Activated naive CD4-positive, alpha-beta T cell treated with Interleukin-2 at 50 U/mL for 16 hours (primary cell): ENCODE measurements around the gene SPACA4.
"Not testable (repeated sequence)": the region's sequence is repeated elsewhere in the genome, so short reads cannot be mapped to it uniquely, and the experiment has no call there.

ENCODE experiments used
- DNase-seq: peaks from one replicate; pipeline ENCODE4 v3.0.0-alpha.2; 2020

The SPACA4 gene, protein sequence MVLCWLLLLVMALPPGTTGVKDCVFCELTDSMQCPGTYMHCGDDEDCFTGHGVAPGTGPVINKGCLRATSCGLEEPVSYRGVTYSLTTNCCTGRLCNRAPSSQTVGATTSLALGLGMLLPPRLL

DNA sequence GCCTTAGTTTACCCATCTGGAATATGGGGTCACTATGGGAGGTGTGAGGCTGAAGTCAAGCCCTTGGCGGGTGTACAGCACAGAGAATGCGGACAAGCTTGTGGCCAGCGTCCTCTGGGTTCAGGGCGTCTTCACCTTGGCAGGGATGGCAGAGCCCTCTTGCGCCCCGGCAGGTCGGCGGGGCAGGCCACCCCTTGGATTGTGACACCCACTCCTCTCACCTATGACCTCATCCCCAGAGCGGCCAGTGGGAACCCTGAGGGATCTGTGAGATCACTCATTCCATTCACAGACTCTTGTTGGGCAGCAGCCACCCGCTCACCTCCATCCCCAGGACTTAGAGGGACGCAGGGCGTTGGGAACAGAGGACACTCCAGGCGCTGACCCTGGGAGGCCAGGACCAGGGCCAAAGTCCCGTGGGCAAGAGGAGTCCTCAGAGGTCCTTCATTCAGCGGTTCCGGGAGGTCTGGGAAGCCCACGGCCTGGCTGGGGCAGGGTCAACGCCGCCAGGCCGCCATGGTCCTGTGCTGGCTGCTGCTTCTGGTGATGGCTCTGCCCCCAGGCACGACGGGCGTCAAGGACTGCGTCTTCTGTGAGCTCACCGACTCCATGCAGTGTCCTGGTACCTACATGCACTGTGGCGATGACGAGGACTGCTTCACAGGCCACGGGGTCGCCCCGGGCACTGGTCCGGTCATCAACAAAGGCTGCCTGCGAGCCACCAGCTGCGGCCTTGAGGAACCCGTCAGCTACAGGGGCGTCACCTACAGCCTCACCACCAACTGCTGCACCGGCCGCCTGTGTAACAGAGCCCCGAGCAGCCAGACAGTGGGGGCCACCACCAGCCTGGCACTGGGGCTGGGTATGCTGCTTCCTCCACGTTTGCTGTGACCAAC, at the start of gene SPACA4:
Gene SPACA4, plus strand, starts transcription at position 280 of the 896 bp plus-strand sequence. Its CDS starts 237 bp downstream, at position 517.
- no peak for DNase-seq

DNA sequence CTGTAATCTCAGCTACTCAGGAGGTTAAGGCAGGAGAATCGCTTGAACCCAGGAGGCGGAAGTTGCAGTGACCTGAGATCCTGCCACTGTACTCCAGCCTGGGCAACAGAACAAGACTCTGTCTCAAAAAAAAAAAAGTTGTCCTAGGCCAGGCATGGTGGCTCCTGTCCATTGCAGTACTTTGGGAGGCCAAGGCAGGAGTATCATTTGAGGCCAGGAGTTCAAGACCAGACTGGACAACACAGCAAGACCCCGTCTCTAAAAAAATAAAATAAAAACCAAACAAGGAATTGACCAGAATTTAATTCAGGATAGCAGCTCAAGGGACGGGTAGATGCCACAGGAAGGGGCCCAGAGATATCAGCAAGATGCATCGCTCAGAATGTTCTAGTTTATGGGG, 49.7 kb upstream of the SPACA4 start:
- no peak for DNase-seq

DNA sequence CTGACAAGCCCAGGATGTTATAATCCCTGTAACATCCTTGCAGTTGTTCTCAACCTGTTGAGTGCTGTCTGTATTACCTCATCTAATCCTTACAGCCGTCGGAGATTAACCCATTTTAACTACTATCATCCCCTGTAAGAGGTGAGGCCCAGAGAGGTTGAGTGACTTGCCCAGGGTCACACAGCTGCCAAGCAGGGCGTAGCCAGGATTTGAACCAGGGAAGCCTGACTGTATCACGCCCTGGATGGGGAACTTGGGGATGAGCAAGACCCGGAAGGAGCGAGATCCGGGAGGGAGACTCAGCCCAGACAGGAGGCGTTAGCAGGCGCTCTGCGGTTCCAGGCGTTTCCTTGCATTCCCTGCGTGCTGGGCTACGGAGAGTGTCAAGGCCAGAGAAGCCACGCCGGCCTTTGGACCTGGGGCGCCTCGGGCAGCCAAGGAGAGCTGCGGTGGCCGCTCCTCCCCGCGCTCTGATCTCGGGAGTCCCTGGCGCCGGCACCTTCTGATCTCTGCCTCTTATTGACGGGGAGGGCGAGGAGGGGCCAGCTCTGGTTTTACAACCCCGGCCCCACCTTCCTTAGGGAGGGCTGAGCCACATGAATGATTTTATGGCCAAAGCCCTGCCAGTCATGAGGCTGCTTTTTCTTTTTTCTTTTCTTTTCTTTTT, 48.4 kb upstream of the SPACA4 start:
- no peak for DNase-seq

DNA sequence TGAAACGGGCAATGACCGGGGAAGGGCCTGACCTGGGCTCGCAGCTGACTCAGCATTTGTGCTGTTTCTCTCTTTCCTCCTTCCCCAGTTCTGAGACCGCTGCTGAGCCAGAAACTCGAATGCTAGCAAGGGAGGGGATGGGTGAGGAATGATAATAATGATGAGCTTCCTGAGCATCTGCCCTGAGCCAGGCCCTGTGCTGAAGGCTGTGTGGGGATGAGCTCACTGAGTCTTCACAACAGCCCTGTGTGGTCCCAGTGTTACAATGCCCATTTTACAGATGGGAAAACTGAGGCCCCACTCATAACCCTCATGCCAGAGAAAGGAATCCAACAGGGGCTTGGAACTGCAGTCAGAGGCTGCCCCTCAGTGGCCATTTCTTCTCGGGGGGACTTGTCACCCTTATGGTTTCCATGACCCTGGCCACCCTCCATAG, 46.4 kb upstream of the SPACA4 start:
- DNase-seq, result no peak

DNA sequence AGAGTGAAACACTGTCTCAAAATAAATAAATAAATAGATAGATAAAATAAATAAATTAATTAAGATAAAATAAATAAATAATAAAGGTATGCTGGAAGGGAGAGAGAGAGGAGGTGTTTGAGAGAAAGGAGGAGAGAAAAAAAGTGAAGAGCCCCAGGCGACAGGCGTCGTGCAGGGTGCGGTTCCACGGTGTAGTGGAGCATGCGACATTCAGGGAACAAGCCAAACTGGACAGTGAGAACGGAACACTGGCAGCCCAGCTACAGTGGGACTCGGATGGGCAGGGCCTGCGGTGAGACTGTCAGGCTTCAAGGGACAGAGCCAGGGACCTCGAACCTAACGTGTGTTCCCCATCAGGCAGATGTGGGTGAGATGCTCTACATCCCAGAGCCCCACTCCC, 45.1 kb upstream of the SPACA4 start:
- DNase-seq, result no peak

DNA sequence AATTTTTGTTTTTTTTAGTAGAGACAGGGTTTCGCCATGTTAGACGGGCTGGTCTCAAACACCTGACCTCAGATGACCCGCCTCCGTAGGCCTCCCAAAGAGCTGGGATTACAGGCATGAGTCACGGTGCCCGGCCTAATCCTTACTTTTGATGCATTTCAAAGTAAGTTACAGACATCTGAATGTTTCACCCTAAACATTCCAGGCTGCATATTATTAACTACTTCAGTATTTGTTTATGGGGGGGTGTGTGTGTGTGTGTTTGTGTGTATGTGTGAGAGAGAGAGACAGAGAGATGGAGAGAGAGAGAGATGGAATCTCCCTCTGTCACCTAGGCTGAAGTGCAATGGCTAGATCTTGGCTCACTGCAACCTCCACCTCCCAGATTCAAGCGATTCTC, 41.5 kb upstream of the SPACA4 start:
- DNase-seq, result no peak

DNA sequence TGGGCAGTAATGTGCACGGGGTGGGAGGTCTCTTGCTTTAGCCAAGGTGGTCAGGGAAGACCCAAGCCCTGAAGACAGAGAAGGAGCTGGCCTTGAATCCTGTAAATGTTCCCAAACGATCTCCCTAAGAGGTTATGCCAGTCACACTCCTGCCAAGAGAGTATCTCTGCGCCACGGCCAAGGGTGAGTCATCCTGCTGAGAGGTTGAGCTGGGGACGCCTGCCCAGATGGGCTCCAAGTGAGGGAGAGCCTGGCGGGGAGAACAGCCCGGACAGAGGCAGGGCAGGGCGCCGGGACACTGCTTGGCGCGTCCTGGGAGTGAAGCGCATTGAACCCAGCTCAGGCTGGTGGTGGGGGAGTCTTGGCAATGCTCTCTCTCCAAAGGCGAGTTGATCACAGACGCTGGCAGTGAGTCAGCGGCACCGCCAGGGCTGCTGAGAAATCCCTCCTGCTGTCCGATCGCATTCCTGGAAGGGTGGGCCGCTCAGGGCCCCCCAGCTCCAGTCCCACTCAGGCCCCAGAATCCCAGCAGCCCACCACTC, 38.1 kb upstream of the SPACA4 start:
- no peak for DNase-seq

DNA sequence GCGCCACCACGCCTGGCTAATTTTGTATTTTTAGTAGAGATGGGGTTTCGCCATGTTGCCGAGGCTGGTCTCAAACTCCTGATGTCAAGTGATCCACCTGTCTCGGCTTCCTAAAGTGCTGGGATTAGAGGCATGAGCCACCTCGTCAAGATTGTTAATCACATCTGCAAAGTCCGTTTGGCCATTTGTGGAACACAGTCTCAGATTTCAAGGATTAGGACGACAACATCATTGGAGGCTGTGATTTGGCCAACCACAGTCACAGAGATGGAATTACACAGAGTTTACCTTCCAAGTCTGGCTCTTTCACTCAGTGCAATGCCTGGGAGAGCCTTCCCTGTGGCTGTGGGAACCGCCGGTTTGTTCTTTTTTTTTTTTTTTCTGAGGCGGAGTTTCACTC, 36.7 kb upstream of the SPACA4 start:
- DNase-seq, result no peak

DNA sequence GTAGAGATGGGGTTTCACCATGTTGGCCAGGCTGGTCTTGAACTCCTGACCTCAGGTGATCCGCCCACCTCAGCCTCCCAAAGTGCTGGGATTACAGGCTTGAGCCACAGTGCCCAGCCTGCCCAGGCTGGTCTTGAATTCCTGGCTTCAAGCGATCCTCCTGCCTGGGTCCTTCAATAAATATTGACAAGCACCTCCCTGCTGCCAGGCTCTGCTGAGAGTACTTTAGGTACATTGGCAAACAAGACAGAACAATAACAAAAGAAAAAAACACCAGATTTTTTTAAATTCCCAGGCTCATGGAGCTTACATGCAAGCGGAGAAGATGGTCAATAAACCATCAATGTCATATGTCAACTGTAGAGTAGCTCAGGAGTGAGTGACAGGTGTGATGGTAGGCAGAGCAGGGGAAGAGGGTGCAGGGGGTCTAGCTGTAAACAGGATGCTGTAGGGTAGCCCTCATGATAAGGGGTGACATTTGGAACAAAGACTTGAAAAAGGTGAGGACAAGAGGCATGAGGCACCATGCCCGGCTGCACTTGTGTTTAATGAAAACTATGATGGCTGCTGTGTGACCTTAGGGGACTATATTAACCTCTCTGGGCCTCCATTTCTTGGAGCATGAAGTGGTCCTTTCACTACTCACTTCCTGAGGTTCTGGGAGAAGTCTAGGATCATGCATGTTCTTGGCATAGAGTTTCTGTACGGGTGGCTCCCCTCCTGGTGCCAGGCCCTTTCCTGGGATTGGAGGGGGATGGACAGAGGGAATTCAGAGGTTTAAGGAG, 35.0 kb upstream of the SPACA4 start:
- no peak for DNase-seq

DNA sequence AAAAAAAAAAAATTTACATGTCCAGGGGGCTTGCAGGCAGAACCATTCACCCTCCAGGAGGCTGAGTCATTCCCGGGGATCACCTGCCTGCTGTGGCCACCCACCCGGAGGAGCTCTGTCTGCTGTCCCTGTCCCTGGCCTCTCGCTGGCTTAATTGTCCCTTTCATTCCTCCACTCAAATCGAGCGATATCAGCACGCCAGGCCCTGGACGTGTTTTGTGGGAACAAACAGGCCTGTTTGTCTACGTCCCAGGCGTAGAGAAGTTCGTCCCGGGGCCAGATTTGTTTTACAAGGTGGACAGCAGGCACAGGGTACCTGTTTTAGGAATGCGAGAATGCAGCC, 33.4 kb upstream of the SPACA4 start:
- DNase-seq, result no peak

DNA sequence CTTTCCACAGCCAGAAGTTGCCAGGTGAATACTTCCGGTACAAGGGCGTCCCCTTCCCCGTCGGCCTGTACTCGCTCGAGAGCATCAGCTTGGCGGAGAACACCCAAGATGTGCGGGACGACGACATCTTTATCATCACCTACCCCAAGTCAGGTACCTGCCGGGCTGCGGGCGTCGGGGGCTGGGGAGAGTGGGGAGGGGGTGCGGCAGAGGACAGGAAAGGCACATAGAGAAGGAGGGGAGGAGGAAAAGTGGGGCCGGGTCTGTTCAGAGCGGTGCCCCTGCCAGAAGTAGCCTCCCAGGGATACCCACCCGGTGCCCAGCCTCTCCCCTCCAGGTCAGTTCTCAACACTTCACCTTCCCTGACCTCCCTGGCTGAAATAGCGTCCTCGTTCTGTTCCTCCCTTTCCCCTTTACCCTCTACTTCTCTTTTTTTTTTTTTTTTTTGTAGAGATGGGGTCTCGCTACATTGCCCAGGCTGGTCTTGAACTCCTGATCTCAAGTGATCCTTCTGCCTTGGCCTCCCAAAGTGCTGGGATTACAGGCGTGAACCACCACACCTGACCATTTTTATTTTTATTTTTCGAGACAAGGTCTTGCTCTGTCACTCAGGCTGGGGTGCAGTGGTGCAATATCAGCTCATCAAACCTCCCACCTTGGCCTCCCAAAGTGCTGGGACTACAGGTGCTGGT, 30.5 kb upstream of the SPACA4 start:
- DNase-seq, result no peak

DNA sequence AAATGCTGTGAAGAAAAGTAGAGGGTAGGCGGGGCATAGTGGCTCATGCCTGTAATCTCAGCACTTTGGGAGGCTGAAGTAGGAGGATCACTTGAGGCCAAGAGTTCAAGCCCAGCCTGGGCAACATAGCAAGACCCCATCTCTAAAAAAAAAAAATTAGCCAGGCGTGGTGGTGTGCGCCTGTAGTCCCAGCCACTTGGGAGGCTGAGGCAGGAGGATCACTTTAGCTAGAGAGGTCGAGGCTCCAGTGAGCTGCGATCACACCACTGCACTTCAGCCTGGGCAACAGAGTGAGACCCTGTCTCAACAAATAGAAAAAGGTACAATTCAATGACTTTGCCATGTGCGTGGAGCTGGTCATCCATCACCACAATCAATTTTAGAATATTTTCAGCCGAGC, 28.6 kb upstream of the SPACA4 start:
- not testable (repeated sequence) for DNase-seq

DNA sequence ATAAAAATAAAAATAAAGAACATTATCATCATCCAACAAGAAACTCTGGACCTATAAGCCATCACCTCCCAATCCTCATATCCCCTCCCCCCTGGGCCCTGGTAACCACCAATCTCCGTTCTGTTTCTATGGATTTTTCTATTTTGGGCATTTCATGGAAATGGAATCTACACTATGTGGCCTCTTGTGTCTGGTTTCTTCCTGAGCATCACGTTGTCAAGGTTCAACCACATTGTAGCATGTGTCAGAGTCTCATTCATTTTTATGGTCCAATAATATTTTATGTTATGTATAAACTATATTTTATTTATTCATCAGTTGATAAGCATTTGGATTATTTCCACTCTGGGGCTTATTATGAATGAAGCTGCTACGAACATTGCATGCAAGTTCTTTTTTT, 27.7 kb upstream of the SPACA4 start:
- no peak for DNase-seq

DNA sequence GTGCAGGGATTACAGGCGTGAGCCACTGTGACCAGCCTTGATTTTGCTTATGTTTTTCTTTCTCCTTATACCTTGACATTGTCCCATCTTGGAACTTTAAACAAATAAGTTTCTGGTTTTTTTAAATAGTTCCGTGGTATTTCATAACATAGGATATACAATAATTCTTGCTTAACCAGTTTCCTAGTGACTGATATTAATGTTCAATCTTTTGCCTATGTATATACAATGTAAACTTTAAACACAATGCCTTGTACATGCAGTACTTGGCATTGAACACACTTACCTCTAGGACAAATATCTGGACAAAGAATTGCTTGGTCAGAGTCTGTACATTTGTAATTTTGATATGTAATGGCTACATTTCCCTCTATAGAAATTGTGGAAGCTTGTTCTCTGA, 24.4 kb upstream of the SPACA4 start:
- DNase-seq, result no peak

DNA sequence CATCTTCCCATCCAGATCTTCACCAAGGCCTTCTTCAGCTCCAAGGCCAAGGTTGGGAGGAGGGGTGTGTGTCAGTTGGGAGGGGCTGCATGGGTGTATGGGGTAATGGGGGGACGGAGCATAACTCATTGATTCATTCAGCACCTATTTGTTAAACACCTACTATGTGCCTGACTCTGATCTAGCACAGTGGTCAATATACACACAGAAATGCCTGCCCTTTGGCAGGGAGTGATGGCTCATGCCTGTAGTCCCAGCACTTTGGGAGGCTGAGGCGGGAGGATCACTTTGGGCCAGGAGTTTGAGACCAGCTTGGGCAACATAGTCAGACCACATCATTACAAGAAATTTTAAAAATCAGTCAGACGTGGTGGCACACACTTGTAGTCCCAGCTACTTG, 19.2 kb upstream of the SPACA4 start:
- DNase-seq, result no peak

DNA sequence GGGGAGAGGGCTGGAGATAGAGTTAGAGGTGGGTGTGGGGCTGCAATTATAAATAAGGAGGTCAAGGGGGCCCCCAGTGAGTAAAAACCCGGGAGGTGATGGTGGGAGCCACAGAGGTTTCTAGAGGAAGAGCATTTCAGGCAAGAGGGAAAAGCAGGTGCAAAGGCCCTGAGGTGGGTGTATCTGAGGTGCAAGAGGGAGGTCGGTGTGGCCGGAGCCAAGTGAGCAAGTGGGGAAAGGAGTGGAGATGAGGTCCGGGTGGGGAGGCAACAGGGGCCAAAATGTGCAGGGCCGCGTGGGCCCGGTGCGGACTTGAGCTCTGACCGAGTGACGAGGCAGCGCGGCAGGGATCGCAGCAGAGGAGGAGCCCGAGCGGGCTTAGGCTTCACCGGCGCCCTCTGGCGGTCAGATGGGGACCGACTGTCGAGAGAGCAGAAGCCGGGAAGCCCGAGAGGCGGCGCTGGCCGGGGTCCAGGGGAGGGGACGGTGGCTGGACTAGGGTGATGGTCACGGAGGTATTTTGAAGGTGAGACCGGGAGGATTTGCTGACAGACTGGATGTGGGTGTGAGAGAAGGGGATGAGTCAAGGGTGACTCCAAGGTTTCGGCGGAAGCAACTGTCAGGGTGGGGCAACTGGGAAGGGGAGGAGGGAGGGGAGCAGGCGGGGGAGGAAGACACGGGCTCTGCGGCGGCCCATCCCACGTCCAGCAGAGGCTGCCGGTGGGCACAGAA, 17.7 kb upstream of the SPACA4 start:
- peak; percentile 86 for DNase-seq

DNA sequence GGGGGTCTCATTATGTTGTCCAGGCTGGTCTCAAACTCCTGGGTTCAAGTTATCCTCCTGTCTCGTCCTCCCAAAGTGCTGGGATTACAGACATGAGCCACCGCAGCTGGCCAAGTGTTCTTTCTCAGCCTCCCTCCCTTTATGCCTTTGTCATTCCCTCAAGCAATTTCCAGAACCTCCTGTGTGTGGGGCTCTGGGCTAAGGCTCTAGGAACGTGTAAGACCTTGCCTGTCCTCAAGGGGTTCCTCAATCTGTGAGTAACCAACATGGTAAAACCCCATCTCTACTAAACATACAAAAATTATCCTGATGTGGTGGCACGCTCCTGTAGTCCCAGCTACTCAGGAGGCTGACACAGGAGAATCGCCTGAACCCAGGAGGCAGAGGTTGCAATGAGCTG, 15.5 kb upstream of the SPACA4 start:
- DNase-seq, result no peak

DNA sequence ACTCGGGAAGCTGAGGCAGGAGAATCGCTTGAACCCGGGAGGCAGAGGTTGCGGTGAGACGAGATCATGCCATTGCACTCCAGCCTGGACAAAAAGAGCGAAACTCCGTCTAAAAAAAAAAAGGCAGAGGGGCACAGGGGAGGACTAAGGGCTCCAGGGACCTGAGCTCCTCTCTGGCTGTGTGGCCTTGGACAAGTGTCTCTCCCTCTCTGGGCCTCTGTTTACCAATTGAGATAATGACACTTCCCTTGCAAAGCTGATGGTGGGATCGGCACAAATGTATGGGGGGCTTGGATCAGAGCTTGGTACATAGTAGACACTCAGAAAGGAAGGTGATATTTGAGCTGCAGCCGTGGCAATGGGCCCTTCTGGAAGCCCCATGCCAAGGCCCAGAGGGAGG, 11.4 kb upstream of the SPACA4 start:
- DNase-seq, result no peak

DNA sequence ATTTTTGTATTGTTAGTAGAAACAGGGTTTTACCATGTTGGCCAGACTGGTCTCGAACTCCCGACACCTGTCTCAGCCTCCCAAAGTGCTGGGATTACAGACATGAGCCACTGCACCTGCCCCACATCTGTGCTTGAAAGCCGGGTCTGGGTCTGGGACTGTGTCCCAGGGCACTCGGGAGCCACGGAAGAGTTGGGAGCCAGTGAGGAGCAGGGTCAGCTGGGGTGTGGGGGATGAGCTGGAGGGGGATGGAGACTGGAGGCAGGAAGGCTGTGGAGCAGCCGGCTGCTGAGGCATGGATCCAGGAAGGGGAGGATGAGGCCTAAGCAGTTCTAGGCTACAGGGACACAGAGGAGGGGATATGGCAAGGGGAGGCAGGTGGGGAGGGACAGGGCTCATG, 10.7 kb upstream of the SPACA4 start:
- no peak for DNase-seq

DNA sequence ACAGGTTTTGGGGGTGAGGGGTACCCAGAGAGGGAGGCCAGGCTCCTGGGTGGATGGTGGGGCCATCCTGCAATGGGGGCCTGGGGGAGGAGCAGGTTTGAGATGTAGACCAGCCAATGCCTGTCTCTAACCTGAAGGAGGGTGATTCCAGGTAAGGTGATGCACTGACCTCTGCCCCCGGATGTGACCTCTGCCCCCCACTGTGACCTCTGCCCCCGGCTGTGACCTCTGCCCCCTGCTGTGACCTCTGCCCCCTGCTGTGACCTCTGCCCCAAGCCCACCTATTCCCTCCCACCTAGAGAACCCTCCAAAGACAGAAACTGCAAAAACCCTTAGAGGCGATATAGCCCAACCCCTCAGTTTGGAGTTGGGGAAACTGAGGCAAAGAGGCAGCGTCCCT, 10.3 kb upstream of the SPACA4 start:
- DNase-seq, result no peak

DNA sequence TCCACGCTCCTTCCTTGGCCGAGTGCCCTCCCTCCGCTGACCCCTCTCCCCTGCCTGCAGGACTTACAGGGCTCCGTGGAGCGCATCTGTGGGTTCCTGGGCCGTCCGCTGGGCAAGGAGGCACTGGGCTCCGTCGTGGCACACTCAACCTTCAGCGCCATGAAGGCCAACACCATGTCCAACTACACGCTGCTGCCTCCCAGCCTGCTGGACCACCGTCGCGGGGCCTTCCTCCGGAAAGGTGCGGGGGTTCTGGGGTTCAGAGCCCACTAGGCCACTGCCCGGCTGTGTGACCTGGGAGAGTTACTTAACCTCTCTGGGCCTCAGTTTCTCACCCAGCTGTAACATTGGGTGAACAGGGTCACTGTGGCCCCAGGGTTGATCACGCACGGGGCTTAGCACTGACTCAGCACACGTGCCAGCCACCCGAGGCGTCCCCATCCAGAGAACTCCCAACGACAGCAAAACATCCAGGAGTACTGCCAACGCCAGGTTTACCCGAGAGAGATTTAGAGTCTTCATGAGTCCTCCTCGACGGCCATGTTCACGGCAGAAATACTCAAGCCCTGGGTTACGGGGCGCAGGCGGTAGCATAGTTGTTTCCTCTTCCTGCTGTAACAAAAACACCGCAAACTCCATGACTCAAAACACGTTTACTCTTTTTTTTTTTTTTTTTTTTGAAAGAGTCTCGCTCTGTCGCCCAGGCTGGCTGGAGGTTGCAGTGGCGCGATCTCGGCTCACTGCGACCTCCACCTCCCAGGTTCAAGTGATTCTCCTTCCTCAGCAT, 9.7 kb upstream of the SPACA4 start:
- peak; percentile 66 for DNase-seq
